ENCODE measurements around the gene KRAS. TPM values are rescaled to one million over a fixed set of nuclear protein-coding genes. Genes with fewer than 3 reads are reported as not detected.

Gene KRAS
- total RNA-seq, 1 experiment from 2014 or later, result 6.2 TPM

DNA sequence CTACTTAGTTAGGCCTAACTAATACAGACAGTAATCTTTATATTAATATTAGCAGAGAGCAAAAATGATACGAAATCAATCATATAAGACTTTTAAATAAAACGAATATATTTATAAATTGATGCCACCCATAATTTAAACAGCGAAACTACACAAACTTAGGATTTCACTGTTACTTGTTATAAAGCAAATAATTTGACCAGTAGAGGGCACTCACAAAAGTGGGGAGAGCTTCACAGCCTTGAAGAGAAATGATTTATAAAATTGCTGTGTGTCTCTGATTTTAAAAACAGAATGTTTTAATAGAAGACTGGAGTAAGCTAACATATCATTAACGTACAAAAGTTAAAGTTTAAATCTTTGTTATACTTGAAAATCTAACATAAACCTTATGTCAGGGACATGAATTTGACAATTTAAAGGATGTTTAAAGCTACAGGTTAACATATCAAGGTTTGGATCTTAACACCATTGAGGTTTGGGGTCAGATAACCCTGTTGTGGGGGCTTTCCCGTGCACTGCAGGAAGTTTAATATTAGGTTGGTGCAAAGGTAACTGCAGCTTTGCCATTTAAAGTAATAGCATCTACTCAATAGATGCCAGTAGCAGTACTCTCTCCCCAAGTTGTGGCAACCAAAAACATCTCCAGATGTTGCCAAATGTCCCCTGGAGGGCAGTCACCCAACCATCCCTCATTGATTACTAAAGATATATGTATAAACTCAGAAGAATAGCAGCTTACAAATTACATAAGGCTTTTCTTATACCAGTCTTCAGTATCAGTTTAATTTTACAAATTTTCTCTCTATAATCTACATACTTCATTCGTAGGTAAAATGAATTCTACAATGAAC lies 9.3 kb downstream of the KRAS start:
- Histone ChIP-seq H3K4me2 (ENCODE audit: low read length) (no peak overlapping the region), H3K9me3 (ENCODE audit: low read length) (no peaks in the 10 kb centered on the region), H3K9me2 (replicated peaks; ENCODE audit: low read length) (no peaks in the 10 kb centered on the region), H4K20me1 (ENCODE audit: low read length) (no peaks in the 10 kb centered on the region), H3K36me3 (ENCODE audit: low read depth, low read length) (no peaks in the 10 kb centered on the region), H3K4me3 (ENCODE audit: low read length) (no peak overlapping the region), H2AFZ (ENCODE audit: low read length) (no peak overlapping the region), H3F3A (ENCODE audit: low read length, unreplicated experiment) (no peaks in the 10 kb centered on the region), H3K27me3 (ENCODE audit: low read length) (no peaks in the 10 kb centered on the region), H3K79me2 (ENCODE audit: low read length) (no peaks in the 10 kb centered on the region), H3K27ac (ENCODE audit: low read length) (no peak overlapping the region), H3K4me1 (ENCODE audit: insufficient read depth, low read length) (no peaks in the 10 kb centered on the region), H3K9ac (ENCODE audit: low read length) (no peak overlapping the region)
- ATAC-seq (no peak), DNase-seq (peak; percentile 39)
- POLR2A ChIA-PET (ENCODE audit: unreplicated experiment), result no interaction called here
- TF ChIP-seq CTCF (conservative IDR thresholded peaks at IDR 0.05; ENCODE audit: low read depth, low read length) (peak; percentile 70), EZH2 (IDR thresholded peaks at IDR 0.05; ENCODE audit: low read length, unreplicated experiment) (no peak)
- no TSS peak for BruUV-seq (replicated peaks)
- intact Hi-C loops (cut with micrococcal nuclease), result loop anchor here (1.0 kb wide), 1 partner anchor 146 kb away; no protein-coding TSS in a partner anchor
- CTCF ChIA-PET, result interaction anchor here (0.7 to 1.0 kb wide), 2 partner anchors 9 to 146 kb away, joined by 6 to 19 read pairs; partner anchors contain the start of gene KRAS

GRCh38 chr12:25236626-25237025 lies 14.1 kb downstream of the KRAS start:
- Histone ChIP-seq H3K27ac (ENCODE audit: low read length) (no peak overlapping the region), H3K4me2 (ENCODE audit: low read length) (no peak overlapping the region), H3K9ac (ENCODE audit: low read length) (no peak overlapping the region), H2AFZ (ENCODE audit: low read length) (no peak overlapping the region), H4K20me1 (ENCODE audit: low read length) (no peaks in the 10 kb centered on the region), H3K79me2 (ENCODE audit: low read length) (no peaks in the 10 kb centered on the region), H3K4me3 (ENCODE audit: low read length) (no peak overlapping the region), H3K4me1 (ENCODE audit: insufficient read depth, low read length) (no peaks in the 10 kb centered on the region), H3K9me3 (ENCODE audit: low read length) (no peaks in the 10 kb centered on the region), H3F3A (ENCODE audit: low read length, unreplicated experiment) (no peaks in the 10 kb centered on the region), H3K27me3 (ENCODE audit: low read length) (no peaks in the 10 kb centered on the region), H3K36me3 (ENCODE audit: low read depth, low read length) (no peaks in the 10 kb centered on the region), H3K9me2 (replicated peaks; ENCODE audit: low read length) (no peaks in the 10 kb centered on the region)
- no peak for ATAC-seq
- intact Hi-C loops (cut with micrococcal nuclease), result no loop called here
- CTCF ChIA-PET, result no interaction called here
- POLR2A ChIA-PET (ENCODE audit: unreplicated experiment), result no interaction called here
- no peak for TF ChIP-seq CTCF (conservative IDR thresholded peaks at IDR 0.05; ENCODE audit: low read depth, low read length)
- TF ChIP-seq EZH2 (IDR thresholded peaks at IDR 0.05; ENCODE audit: low read length, unreplicated experiment), result no peak
- no peak for TF ChIP-seq EZH2phosphoT487 (IDR thresholded peaks at IDR 0.05; ENCODE audit: borderline replicate concordance, low read length)
- BruUV-seq (replicated peaks), result no TSS peak
- DNase-seq, result no peak

DNA sequence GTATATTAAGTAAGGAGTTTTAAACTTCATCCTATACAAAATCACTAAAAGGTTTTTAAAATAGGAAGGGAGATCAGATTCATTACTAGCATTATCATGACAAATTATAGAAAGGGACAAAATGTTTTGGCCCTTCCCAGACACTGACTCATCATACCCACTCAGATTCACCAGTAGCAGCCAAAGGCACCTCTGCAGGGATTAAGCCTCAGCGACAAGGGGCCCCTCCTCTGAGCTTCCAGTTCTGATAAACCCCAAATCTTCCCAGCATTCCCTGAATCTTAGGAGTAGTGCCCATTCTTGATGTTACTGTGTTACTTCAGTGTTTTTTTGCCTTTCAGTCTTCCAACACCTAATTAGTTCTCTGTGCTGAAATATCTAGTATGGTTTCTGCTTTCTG lies 14.5 kb downstream of the KRAS start:
- no peak overlapping the region for H3K4me3 ChIP-seq (ENCODE audit: low read length)
- POLR2A ChIA-PET (ENCODE audit: unreplicated experiment), result no interaction called here
- DNase-seq (no peak), ATAC-seq (no peak)
- CTCF ChIA-PET, result no interaction called here
- no peaks in the 10 kb centered on the region for H3K79me2 ChIP-seq (ENCODE audit: low read length)
- no TSS peak for BruUV-seq (replicated peaks)
- no peaks in the 10 kb centered on the region for H3F3A ChIP-seq (ENCODE audit: low read length, unreplicated experiment)
- H3K27me3 ChIP-seq (ENCODE audit: low read length), result no peaks in the 10 kb centered on the region
- H4K20me1 ChIP-seq (ENCODE audit: low read length), result no peaks in the 10 kb centered on the region
- TF ChIP-seq CTCF (conservative IDR thresholded peaks at IDR 0.05; ENCODE audit: low read depth, low read length) (no peak), EZH2phosphoT487 (IDR thresholded peaks at IDR 0.05; ENCODE audit: borderline replicate concordance, low read length) (no peak), EZH2 (IDR thresholded peaks at IDR 0.05; ENCODE audit: low read length, unreplicated experiment) (no peak)
- H3K36me3 ChIP-seq (ENCODE audit: low read depth, low read length), result no peaks in the 10 kb centered on the region
- H3K4me1 ChIP-seq (ENCODE audit: insufficient read depth, low read length), result no peaks in the 10 kb centered on the region
- H3K9ac ChIP-seq (ENCODE audit: low read length), result no peak overlapping the region
- no peak overlapping the region for H3K27ac ChIP-seq (ENCODE audit: low read length)
- no peaks in the 10 kb centered on the region for H3K9me2 ChIP-seq (replicated peaks; ENCODE audit: low read length)
- H2AFZ ChIP-seq (ENCODE audit: low read length), result no peak overlapping the region
- no peak overlapping the region for H3K4me2 ChIP-seq (ENCODE audit: low read length)
- no peaks in the 10 kb centered on the region for H3K9me3 ChIP-seq (ENCODE audit: low read length)
- intact Hi-C loops (cut with micrococcal nuclease), result no loop called here

All from PC-3 (cell line).